ENCODE measurements around the gene IQSEC1.

The IQSEC1 gene

DNA sequence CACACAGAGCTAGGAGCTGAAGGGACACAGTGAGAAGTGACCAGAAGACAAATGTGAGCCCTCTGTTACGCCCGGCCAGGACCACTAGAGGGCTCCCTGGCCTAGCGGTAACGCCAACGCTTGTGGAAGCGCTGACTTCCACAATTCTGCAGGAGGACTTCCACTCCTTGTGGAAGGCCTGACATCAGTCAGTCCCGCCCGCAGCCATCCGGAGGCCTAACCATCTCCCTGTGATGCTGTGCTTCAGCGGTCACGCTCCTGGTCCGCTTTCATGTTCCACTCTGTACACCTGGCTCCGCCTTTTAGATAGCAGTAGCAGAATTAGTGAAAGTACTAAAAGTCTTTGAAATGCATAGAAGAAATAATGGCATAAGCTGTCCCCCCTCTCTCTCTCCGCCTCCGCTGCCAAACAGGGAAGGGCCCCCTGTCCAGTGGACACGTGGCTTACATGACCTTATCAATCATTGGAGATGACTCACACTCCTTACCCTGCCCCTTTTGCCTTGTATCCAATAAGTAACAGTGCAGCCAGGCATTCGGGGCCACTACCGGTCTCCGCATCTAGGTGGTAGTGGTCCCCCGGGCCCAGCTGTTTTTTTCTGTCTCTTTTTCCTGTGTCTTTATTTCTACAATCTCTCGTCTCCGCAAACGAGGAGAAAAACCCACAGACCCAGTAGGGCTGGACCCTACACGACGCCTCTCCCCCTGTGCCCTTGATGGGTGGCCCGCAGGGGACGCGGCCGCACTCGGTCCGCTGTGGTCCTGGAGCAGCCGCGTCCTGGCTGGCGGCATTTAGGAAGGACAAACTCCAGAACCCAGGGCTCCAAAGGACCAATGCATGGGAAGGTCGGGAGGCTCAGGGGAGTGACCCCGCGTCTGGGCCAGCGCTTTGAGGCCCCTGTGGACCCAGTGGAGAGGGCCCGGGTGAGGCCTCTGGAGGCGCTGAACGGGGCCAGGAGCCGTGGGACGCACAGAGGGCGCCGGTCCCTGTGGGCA, 204.9 kb downstream of the IQSEC1 start:
- TF ChIP-seq, protein P1, sequence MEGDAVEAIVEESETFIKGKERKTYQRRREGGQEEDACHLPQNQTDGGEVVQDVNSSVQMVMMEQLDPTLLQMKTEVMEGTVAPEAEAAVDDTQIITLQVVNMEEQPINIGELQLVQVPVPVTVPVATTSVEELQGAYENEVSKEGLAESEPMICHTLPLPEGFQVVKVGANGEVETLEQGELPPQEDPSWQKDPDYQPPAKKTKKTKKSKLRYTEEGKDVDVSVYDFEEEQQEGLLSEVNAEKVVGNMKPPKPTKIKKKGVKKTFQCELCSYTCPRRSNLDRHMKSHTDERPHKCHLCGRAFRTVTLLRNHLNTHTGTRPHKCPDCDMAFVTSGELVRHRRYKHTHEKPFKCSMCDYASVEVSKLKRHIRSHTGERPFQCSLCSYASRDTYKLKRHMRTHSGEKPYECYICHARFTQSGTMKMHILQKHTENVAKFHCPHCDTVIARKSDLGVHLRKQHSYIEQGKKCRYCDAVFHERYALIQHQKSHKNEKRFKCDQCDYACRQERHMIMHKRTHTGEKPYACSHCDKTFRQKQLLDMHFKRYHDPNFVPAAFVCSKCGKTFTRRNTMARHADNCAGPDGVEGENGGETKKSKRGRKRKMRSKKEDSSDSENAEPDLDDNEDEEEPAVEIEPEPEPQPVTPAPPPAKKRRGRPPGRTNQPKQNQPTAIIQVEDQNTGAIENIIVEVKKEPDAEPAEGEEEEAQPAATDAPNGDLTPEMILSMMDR (IDR thresholded peaks at IDR 0.05): peak; percentile 92

DNA sequence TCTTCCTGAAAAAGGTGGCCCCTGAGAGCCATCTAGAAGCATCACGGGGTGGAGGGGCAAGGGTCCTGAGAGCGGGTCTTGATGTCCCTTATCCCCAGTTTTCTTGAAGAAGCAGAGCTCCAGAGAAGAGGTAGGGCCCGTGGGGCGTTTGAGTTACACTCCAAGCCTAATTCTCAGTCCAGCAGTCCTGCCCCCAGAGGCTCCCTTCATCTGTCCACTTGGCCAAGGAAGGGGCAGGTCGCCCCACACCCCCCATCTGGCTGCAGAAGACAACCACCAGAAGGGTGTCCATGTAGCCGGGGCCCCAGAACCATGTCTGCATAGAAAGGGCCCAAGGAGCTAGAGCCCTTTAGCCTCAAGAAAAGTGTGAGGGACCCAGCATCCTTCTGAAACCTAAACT, 206.4 kb downstream of the IQSEC1 start:
- TF ChIP-seq, protein P1 (IDR thresholded peaks at IDR 0.05): no peak

DNA sequence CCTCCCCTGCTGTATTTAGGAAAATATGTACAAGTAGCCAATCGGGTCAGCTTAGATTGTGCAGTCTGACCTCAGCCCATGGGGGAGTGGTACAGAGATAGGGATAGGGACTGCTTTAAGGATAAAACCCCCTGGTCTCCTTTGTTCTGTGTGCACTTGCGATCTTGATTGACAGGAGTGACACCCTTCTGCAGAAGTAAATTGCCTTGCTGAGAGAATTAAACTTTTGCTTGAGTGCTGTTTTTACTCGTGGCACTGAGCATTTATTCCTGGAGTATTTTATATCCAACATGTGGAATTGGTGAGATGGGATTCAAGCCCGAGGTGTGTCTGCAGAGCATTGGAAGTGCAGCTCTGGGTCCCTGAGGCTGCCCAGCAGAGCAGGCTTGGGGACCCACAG, 208.0 kb downstream of the IQSEC1 start:
- TF ChIP-seq, protein P1 (IDR thresholded peaks at IDR 0.05): no peak

DNA sequence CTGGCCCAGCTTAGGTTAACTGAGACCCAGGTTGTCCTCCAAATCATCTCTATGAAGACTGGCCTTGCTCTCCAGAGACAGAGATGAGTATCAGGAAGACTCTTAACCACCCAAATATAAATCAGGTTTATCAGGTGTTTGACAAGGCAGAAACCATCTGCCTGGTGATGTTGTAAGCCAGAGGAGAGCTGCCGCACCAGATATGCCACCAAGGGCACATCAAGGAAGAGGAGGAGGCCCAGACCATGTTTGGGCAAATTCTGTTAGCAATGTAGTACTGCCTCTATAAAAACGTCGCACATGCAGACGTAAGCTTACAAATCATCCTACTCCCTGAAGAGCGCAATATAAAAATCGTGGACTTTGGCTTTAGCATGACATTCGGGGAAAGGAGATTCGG, 210.8 kb downstream of the IQSEC1 start:
- TF ChIP-seq, protein P1 (IDR thresholded peaks at IDR 0.05): no peak

DNA sequence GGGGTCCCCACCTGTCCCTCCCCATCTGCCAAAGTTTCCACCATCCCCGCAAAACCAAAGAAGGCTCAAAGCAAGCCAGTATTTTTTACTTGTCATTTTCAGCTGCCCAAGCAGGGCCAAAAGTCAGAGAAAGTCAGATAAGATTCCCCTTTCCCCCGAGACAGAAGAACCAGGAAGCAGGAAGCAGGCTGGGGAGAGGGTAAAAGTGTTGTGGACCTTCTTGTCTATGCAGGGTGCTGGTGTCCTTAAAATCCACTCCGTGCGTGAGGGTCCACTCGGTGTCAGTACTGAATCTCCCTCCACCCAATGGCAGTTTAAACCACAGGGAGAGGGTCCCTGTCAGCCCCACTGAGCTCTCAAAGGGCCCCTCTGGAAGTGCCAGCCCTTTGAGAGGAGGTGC, 211.6 kb downstream of the IQSEC1 start:
- TF ChIP-seq, protein P1 (IDR thresholded peaks at IDR 0.05): no peak

DNA sequence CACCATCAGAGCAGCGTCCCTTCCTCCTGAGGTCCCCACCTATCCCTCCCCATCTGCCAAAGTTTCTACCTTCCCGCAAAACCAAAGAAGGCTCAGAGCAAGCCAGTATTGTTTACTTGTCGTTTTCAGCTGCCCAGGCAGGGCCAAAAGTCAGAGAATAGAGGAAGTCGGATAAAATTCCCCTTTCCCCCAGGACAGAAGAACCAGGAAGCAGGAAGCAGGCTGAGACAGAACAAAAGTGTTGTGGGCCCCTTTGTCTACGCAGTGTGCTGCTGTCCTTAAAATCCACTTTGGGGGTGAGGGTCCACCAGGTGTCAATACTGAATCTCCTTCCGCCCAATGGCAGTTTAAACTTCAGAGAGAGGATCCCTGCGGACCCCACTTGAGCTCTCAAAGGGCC, 213.4 kb downstream of the IQSEC1 start:
- TF ChIP-seq, protein P1 (IDR thresholded peaks at IDR 0.05): no peak

DNA sequence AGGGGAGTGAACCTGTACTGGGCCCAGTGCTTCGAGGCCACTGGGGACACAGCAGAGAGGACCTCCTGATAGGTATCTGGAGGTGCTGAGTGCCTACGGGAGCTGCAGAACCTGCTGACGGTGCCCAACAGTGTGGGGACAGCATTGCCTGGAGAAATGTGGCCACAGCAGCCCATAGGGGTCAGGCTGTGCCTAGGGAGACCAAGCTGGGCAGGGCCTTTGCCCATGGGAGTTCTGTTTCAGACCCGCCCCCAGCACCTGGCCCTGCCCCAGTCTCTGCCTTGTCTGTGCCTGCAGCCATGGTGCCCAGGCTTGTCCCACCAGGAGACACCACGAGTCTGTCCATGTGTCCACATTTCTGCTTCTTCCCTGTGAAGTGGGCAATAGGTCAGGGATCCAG, 216.6 kb downstream of the IQSEC1 start:
- TF ChIP-seq, protein P1 (IDR thresholded peaks at IDR 0.05): no peak
